Measurements from ENCODE around the gene ARHGEF18.
A peak's percentile ranks its signal among the peaks of the same experiment; 100 is the strongest.

ARHGEF18 gene

GRCh38 chr19:7333198-7334118 is 15.3 kb upstream of the ARHGEF18 start:
- Histone ChIP-seq H3K36me3 (ENCODE audit: control insufficient read depth, low read length) (peaks cover 4% of the 10 kb centered on the region; the same call in 1 of the 2 replicates), H3K9me2 (replicated peaks; ENCODE audit: control insufficient read depth, low read length) (no peaks in the 10 kb centered on the region), H3K4me2 (ENCODE audit: low read length) (peak overlapping the region; percentile 38), H3K4me1 (ENCODE audit: control insufficient read depth, low read length) (peaks cover 87% of the 10 kb centered on the region), H3K79me2 (ENCODE audit: control insufficient read depth, low read length) (no peaks in the 10 kb centered on the region), H3K9me3 (ENCODE audit: control insufficient read depth, insufficient read depth, low read length) (peaks cover 11% of the 10 kb centered on the region), H3F3A (ENCODE audit: control insufficient read depth, insufficient read depth) (peaks cover 27% of the 10 kb centered on the region), H4K20me1 (ENCODE audit: control insufficient read depth, insufficient read depth, low read depth, low read length) (no peaks in the 10 kb centered on the region), H3K27ac (ENCODE audit: low read depth, low read length) (peak overlapping the region; percentile 68), H3K4me3 (ENCODE audit: low read length) (peak overlapping the region; percentile 15), H3K27me3 (ENCODE audit: control insufficient read depth, low read length) (no peaks in the 10 kb centered on the region)
- TF ChIP-seq EZH2phosphoT487 (IDR thresholded peaks at IDR 0.05; ENCODE audit: borderline replicate concordance, low read length) (no peak), CTCF (IDR thresholded peaks at IDR 0.05; ENCODE audit: low read depth, low read length, poor library complexity, severe bottlenecking) (no peak)

GRCh38 chr19:7336321-7336973 is 12.3 kb upstream of the ARHGEF18 start:
- Histone ChIP-seq H3F3A (ENCODE audit: control insufficient read depth, insufficient read depth) (peaks cover 39% of the 10 kb centered on the region), H3K9me3 (ENCODE audit: control insufficient read depth, insufficient read depth, low read length) (peaks cover 5% of the 10 kb centered on the region), H3K79me2 (ENCODE audit: control insufficient read depth, low read length) (no peaks in the 10 kb centered on the region), H3K27me3 (ENCODE audit: control insufficient read depth, low read length) (no peaks in the 10 kb centered on the region), H3K36me3 (ENCODE audit: control insufficient read depth, low read length) (peaks cover 4% of the 10 kb centered on the region; the same call in 1 of the 2 replicates), H3K27ac (ENCODE audit: low read depth, low read length) (peak overlapping the region; percentile 99), H3K4me2 (ENCODE audit: low read length) (peak overlapping the region; percentile 90), H3K4me1 (ENCODE audit: control insufficient read depth, low read length) (peaks cover 98% of the 10 kb centered on the region), H4K20me1 (ENCODE audit: control insufficient read depth, insufficient read depth, low read depth, low read length) (no peaks in the 10 kb centered on the region), H3K9me2 (replicated peaks; ENCODE audit: control insufficient read depth, low read length) (no peaks in the 10 kb centered on the region), H3K4me3 (ENCODE audit: low read length) (peak overlapping the region; percentile 70)
- TF ChIP-seq EZH2phosphoT487 (IDR thresholded peaks at IDR 0.05; ENCODE audit: borderline replicate concordance, low read length) (no peak), CTCF (IDR thresholded peaks at IDR 0.05; ENCODE audit: low read depth, low read length, poor library complexity, severe bottlenecking) (no peak)

GRCh38 chr19:7337380-7338194 is 11.2 kb upstream of the ARHGEF18 start:
- Histone ChIP-seq H3K79me2 (ENCODE audit: control insufficient read depth, low read length) (no peaks in the 10 kb centered on the region), H4K20me1 (ENCODE audit: control insufficient read depth, insufficient read depth, low read depth, low read length) (no peaks in the 10 kb centered on the region), H3K36me3 (ENCODE audit: control insufficient read depth, low read length) (peaks cover 4% of the 10 kb centered on the region; the same call in 1 of the 2 replicates), H3F3A (ENCODE audit: control insufficient read depth, insufficient read depth) (peaks cover 37% of the 10 kb centered on the region), H3K4me1 (ENCODE audit: control insufficient read depth, low read length) (peaks cover 97% of the 10 kb centered on the region), H3K9me3 (ENCODE audit: control insufficient read depth, insufficient read depth, low read length) (peaks cover 3% of the 10 kb centered on the region; the same call in 1 of the 2 replicates), H3K4me3 (ENCODE audit: low read length) (peak overlapping the region; percentile 70), H3K27ac (ENCODE audit: low read depth, low read length) (peak overlapping the region; percentile 99), H3K4me2 (ENCODE audit: low read length) (peak overlapping the region; percentile 90), H3K9me2 (replicated peaks; ENCODE audit: control insufficient read depth, low read length) (no peaks in the 10 kb centered on the region), H3K27me3 (ENCODE audit: control insufficient read depth, low read length) (no peaks in the 10 kb centered on the region)
- TF ChIP-seq CTCF (IDR thresholded peaks at IDR 0.05; ENCODE audit: low read depth, low read length, poor library complexity, severe bottlenecking) (peak; percentile 63), EZH2phosphoT487 (IDR thresholded peaks at IDR 0.05; ENCODE audit: borderline replicate concordance, low read length) (no peak)
